Endodermal cell (in vitro differentiated cells): Measurements from ENCODE around the gene BAMBI. TPM values are rescaled to one million over a fixed set of nuclear protein-coding genes. Genes with fewer than 3 reads are reported as not detected.

Experiments used
- DNase-seq: peaks from one replicate; pipeline ENCODE4 v3.0.0-alpha.2; 2017
- H3K27ac ChIP-seq: 2 replicates; pipeline ENCODE4 v1.5.1; 2013; ENCODE audit warnings: mild to moderate bottlenecking, low read depth, low read length, moderate library complexity
- H3K27me3 ChIP-seq: 2 replicates; pipeline ENCODE4 v1.6.1; 2013; ENCODE audit warnings: mild to moderate bottlenecking, low read length, moderate library complexity; ENCODE audit not compliant: insufficient read depth, control insufficient read depth, poor library complexity, severe bottlenecking
- H3K36me3 ChIP-seq: 2 replicates; pipeline ENCODE4 v1.7.0; 2013; ENCODE audit warnings: mild to moderate bottlenecking, low read length, moderate library complexity; ENCODE audit not compliant: control insufficient read depth, insufficient read depth
- H3K4me1 ChIP-seq: one replicate; pipeline ENCODE4 v1.7.0; 2013; ENCODE audit warnings: low read length; ENCODE audit not compliant: control insufficient read depth, insufficient read depth
- H3K4me3 ChIP-seq: 2 replicates; pipeline ENCODE4 v1.5.1; 2013; ENCODE audit warnings: mild to moderate bottlenecking, low read length, moderate library complexity
- H3K9ac ChIP-seq: 2 replicates; pipeline ENCODE4 v1.6.1; 2013; ENCODE audit warnings: mild to moderate bottlenecking, low read length, moderate library complexity; ENCODE audit not compliant: poor library complexity, severe bottlenecking; ENCODE audit errors: extremely low read depth
- H3K9me3 ChIP-seq: 2 replicates; pipeline ENCODE4 v1.6.1; 2013; ENCODE audit warnings: mild to moderate bottlenecking, low read length, moderate library complexity; ENCODE audit not compliant: control insufficient read depth
- H3K27ac Mint-ChIP-seq: 2 replicates; pipeline ENCODE4 v1.8.0; 2020; ENCODE audit warnings: mixed read lengths
- H3K27me3 Mint-ChIP-seq: 2 replicates; pipeline ENCODE4 v1.8.0; 2021; ENCODE audit warnings: mild to moderate bottlenecking, mixed read lengths; ENCODE audit not compliant: insufficient read depth
- H3K36me3 Mint-ChIP-seq: 2 replicates; pipeline ENCODE4 v1.8.0; 2020; ENCODE audit warnings: low read depth, mixed read lengths
- H3K4me1 Mint-ChIP-seq: 2 replicates; pipeline ENCODE4 v1.8.0; 2020; ENCODE audit warnings: mixed read lengths
- H3K4me3 Mint-ChIP-seq: 2 replicates; pipeline ENCODE4 v1.8.0; 2020; ENCODE audit warnings: mild to moderate bottlenecking, moderate library complexity, mixed read lengths
- H3K9me3 Mint-ChIP-seq: 2 replicates; pipeline ENCODE4 v1.8.0; 2020; ENCODE audit warnings: mild to moderate bottlenecking, mixed read lengths
- WGBS, 2 experiments: methylation state at CpG; one replicate each; pipeline versions ENCODE4 v1.1.5 to v1.1.7; 2013; ENCODE audit warnings: missing lambda C conversion rate in 2 of 2, mixed read lengths in 1 of 2; ENCODE audit not compliant: insufficient coverage in 1 of 2, insufficient read length in 1 of 2; 5-methylcytosine and 5-hydroxymethylcytosine counted together
- total RNA-seq, 2 donors: library from RNA; stranded (reverse); fragmentation: NEBNext Ultra II Directional in 1 of 2; extraction: Animal tissue kit (Norgen Biotek cat#: 25700) in 1 of 2; gene quantifications; 2 replicates in 1 of 2; 3 replicates in 1 of 2; pipeline ENCODE4 v1.2.1, GENCODE V29; 2021
- TF ChIP-seq, protein P1 (sequence below): fragments of 200-600 bp; sonication (generic); conservative IDR thresholded peaks from 2 replicates; pipeline ENCODE4 v1.5.0; 2021; ENCODE audit warnings: antibody characterized with exemption, mild to moderate bottlenecking

Gene BAMBI
- total RNA-seq, 2 donors from 2014 or later, result 41.4 to 49.2 TPM

DNA sequence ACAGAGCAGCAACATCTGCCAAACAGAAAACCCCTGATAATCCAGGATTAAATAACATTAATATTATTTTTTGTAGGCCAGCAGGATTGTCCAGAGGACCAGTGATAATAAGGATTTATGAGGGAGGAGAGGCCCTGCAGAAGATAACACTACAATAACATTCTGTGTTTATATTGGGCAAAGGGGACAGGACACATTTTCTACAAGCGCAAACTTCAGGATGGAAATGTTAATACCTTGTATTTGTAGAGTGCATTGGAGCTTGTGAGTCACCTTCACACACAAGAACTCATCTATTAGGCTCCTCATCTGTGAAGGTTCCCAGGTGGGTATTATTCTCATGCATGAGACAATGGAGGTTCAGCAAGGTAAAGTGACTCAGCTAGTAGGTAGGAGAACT lies 51.0 kb downstream of the BAMBI start:
- Histone ChIP-seq H3K4me3 (no peak overlapping the region), H3K27me3 (peaks cover under 1% of the 10 kb centered on the region), H3K36me3 (no peaks in the 10 kb centered on the region), H3K4me1 (no peaks in the 10 kb centered on the region), H3K9ac (no peak overlapping the region), H3K27ac (no peak overlapping the region), H3K9me3 (no peaks in the 10 kb centered on the region)
- Mint-ChIP-seq H3K36me3 (no peaks in the 10 kb centered on the region), H3K4me3 (no peak overlapping the region), H3K27ac (no peak overlapping the region), H3K9me3 (no peaks in the 10 kb centered on the region), H3K4me1 (peaks cover 8% of the 10 kb centered on the region), H3K27me3 (peaks cover 15% of the 10 kb centered on the region)
- 80 to 100% methylated on average over 1 of the region's 1 CpG for WGBS, 2 experiments
- DNase-seq, result no peak
- TF ChIP-seq, protein P1, sequence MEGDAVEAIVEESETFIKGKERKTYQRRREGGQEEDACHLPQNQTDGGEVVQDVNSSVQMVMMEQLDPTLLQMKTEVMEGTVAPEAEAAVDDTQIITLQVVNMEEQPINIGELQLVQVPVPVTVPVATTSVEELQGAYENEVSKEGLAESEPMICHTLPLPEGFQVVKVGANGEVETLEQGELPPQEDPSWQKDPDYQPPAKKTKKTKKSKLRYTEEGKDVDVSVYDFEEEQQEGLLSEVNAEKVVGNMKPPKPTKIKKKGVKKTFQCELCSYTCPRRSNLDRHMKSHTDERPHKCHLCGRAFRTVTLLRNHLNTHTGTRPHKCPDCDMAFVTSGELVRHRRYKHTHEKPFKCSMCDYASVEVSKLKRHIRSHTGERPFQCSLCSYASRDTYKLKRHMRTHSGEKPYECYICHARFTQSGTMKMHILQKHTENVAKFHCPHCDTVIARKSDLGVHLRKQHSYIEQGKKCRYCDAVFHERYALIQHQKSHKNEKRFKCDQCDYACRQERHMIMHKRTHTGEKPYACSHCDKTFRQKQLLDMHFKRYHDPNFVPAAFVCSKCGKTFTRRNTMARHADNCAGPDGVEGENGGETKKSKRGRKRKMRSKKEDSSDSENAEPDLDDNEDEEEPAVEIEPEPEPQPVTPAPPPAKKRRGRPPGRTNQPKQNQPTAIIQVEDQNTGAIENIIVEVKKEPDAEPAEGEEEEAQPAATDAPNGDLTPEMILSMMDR, result no peak

DNA sequence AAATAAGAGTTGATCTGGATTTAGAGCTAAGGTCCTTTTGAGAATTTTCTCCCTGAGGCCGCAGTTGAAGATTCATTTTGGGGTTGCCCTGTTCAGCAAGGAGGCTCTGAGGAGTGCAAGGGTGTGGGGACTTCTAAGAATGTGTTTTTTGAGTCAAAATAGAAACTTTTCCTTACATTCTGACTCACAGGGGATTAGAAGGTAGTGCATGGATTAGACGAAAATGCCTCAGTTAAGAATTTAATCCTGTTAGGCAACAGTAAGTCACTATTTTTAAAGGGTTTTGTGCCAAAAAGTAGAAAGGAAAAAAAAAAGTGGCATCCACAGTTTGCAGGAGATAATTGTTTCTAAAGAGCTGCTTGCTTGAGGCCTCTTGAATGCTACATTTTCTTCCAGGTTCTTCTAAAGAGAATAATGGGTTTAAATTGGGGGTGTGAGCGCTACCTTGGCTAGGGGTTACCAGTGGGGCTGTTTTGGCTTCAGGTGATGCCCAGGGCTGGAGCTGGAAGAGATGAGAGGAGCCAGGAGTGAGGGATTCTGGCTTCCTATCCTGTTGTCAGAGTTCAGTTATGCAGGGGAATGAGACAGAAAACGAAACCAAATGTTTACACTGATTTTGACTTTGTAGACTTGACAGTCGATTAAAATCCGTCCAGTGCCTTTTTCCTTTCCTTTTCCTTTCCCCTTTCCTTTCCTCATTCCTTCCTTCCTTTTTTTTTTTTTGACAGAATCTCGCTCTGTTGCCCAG lies 52.9 kb downstream of the BAMBI start:
- Mint-ChIP-seq H3K4me3 (no peak overlapping the region), H3K4me1 (peaks cover 8% of the 10 kb centered on the region), H3K36me3 (no peaks in the 10 kb centered on the region), H3K9me3 (peaks cover 6% of the 10 kb centered on the region), H3K27me3 (peaks cover 8% of the 10 kb centered on the region), H3K27ac (no peak overlapping the region)
- Histone ChIP-seq H3K27me3 (no peaks in the 10 kb centered on the region), H3K4me3 (no peak overlapping the region), H3K4me1 (no peaks in the 10 kb centered on the region), H3K27ac (no peak overlapping the region), H3K9ac (no peak overlapping the region), H3K36me3 (no peaks in the 10 kb centered on the region), H3K9me3 (peaks cover 5% of the 10 kb centered on the region)
- 82 to 91% methylated on average over 6 to 7 of the region's 7 CpGs for WGBS, 2 experiments
- TF ChIP-seq, protein P1, result no peak
- no peak for DNase-seq

DNA sequence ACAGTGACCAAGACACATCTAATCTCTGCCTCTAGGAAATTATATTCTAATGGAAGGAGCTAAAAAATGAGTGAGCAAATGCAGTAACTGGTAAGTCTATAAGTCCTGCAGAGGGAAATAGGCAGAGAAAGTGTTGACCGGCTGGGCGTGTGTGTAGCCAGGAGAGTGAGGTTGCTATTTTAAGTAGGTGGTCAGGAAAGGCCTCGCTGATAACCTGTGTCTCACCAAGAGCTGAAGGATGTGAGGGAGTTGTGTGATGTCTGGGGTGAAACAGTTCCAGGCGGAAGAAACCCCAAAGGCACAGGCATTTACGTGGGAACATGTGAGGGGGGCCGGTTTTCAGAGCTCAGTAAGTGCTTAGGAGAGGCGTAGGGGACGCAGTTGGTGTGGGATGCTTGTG lies 54.8 kb downstream of the BAMBI start:
- Mint-ChIP-seq H3K9me3 (peaks cover 6% of the 10 kb centered on the region), H3K27ac (no peak overlapping the region), H3K27me3 (peaks cover 4% of the 10 kb centered on the region), H3K36me3 (no peaks in the 10 kb centered on the region), H3K4me1 (peaks cover 16% of the 10 kb centered on the region), H3K4me3 (no peak overlapping the region)
- Histone ChIP-seq H3K9me3 (peaks cover 5% of the 10 kb centered on the region), H3K27me3 (no peaks in the 10 kb centered on the region), H3K4me3 (no peak overlapping the region), H3K36me3 (no peaks in the 10 kb centered on the region), H3K9ac (no peak overlapping the region), H3K4me1 (no peaks in the 10 kb centered on the region), H3K27ac (no peak overlapping the region)
- 89 to 93% methylated on average over 5 to 8 of the region's 8 CpGs for WGBS, 2 experiments
- TF ChIP-seq, protein P1, result no peak
- no peak for DNase-seq

Other genes with a start within 250 kb of the BAMBI start
- gene WAC, start 144.4 kb upstream of the BAMBI start, total RNA-seq, result 100 to 1,000 TPM; 133 TPM